Heart left ventricle (tissue), 16 donors: ENCODE data around the gene RALGAPA2. TPM values are rescaled to one million over a fixed set of nuclear protein-coding genes. Genes with fewer than 3 reads are reported as not detected.

Source experiments
- ATAC-seq, 4 donors: fragments of 200-7000 bp; cut with Tn5 transposase; one replicate each; pipeline ENCODE4 v1.9.1; 2020 to 2022; ENCODE audit warnings: moderate library complexity in 4 of 4, mild to moderate bottlenecking in 3 of 4, moderate number of reproducible peaks in 1 of 4
- DNase-seq, 5 donors: peaks; one replicate each; pipeline ENCODE4 v3.0.0-alpha.2; 2020
- H3K27ac ChIP-seq, 12 donors: fragments of 200-600 bp; sonication (generic) in 4 of 12; one replicate each; pipeline versions ENCODE4 v1.5.0 to v1.8.0; 2016 to 2022; ENCODE audit warnings: mild to moderate bottlenecking in 2 of 12
- H3K27me3 ChIP-seq, 9 donors: fragments of 200-600 bp; sonication (generic) in 2 of 9; one replicate each; pipeline versions ENCODE4 v1.5.1 to v1.8.0; 2016 to 2022; ENCODE audit warnings: mild to moderate bottlenecking in 3 of 9
- H3K36me3 ChIP-seq, 9 donors: fragments of 200-600 bp; sonication (generic) in 2 of 9; one replicate each; pipeline versions ENCODE4 v1.5.0 to v1.8.0; 2018 to 2022; ENCODE audit warnings: mild to moderate bottlenecking in 2 of 9
- H3K4me1 ChIP-seq, 12 donors: fragments of 200-600 bp; sonication (generic) in 4 of 12; one replicate each; pipeline versions ENCODE4 v1.5.0 to v1.8.0; 2016 to 2022; ENCODE audit warnings: mild to moderate bottlenecking in 3 of 12
- H3K4me3 ChIP-seq, 12 donors: fragments of 200-600 bp; sonication (generic) in 4 of 12; one replicate each; pipeline versions ENCODE4 v1.5.0 to v1.8.0; 2017 to 2022; ENCODE audit warnings: mild to moderate bottlenecking in 9 of 12, moderate library complexity in 4 of 12
- H3K9me3 ChIP-seq, 12 donors: fragments of 200-600 bp; sonication (generic) in 4 of 12; one replicate each; pipeline versions ENCODE4 v1.5.0 to v1.8.0; 2016 to 2022; ENCODE audit warnings: mild to moderate bottlenecking in 1 of 12
- CTCF ChIP-seq, 12 donors: fragments of 200-600 bp; sonication (generic) in 4 of 12; IDR thresholded peaks; one replicate each; pipeline versions ENCODE4 v1.5.0 to v1.8.0; 2018 to 2022; ENCODE audit warnings: antibody characterized with exemption in 12 of 12, mild to moderate bottlenecking in 5 of 12
- POLR2A ChIP-seq, 2 donors: fragments of 450-650 bp; IDR thresholded peaks; one replicate each; pipeline ENCODE4 v1.6.1; 2017; ENCODE audit warnings: antibody characterized with exemption in 2 of 2, mild to moderate bottlenecking in 2 of 2, moderate library complexity in 2 of 2
- WGBS, 4 donors: extraction: QIAGEN DNeasy Blood & Tissue Kit in 2 of 4; methylation state at CpG; one replicate each; pipeline versions ENCODE4 v1.1.5 to v1.1.7; 2013 to 2018; 5-methylcytosine and 5-hydroxymethylcytosine counted together
- intact Hi-C, 10 donors: fragments of 100-400 bp; cut with DNase I; formaldehyde crosslinking; loops; one replicate each; pipeline versions ENCODE4 v1.11.1 to v1.14.2; 2022
- polyA plus RNA-seq, 2 donors: library from polyadenylated mRNA; stranded (reverse); fragments of 200-250 nt; gene quantifications; one replicate each; pipeline ENCODE4 v1.2.3, GENCODE V29; 2013
- total RNA-seq, 9 donors: library from RNA; depleted of rRNA in 2 of 9; stranded (reverse); fragments of >200 nt in 2 of 9; fragmentation: NEBNext Ultra II Directional in 3 of 9; extraction: Animal tissue kit (Norgen Biotek cat#: 25700) in 3 of 9; gene quantifications; one replicate each; pipeline versions ENCODE4 v1.1.0 to v1.2.4, GENCODE V29; 2016 to 2023
- donor health status: ischemic (EF 13 %, LVEDD 7.1; RV severe dilation, severe dysfunction).
- donor health status: healthy with polysubstance abuse.
- donor health status: DM: no; HTN: yes; CAD: no.
- donor health status: DM: no; HTN: no; CAD: no.
- donor health status: ischemic (EF 25% LVEDD 6.9; RV normal size, moderate dysfunction).
- donor health status: ischemic (EF 25% LVEDD 5.7; RV mildly dilated, moderate dysfunction).
- donor health status: healthy.
- donor health status: DM: yes; HTN: yes; CAD: no.
- donor health status: ischemic (EF 35%, LVEDD 5.7; RV mildly dilated, moderate dysfunction).
- donor health status: nonischemic (EF 11% LVEDD 7.7; RV severe dilation, severe dysfunction).
- donor health status: DM: yes; HTN: yes; CAD: no.
- donor health status: PGD.
- donor health status: ischemic (EF 29% LVEDD 5.4; RV normal size, mild dysfunction).
- donor health status: nonischemic (EF 23%, LVEDD 6.1; RV moderate dilation, normal function).

The RALGAPA2 gene
- total and polyA plus RNA-seq, 11 donors = 5.6 to 33.8 (median 21.4) TPM

DNA sequence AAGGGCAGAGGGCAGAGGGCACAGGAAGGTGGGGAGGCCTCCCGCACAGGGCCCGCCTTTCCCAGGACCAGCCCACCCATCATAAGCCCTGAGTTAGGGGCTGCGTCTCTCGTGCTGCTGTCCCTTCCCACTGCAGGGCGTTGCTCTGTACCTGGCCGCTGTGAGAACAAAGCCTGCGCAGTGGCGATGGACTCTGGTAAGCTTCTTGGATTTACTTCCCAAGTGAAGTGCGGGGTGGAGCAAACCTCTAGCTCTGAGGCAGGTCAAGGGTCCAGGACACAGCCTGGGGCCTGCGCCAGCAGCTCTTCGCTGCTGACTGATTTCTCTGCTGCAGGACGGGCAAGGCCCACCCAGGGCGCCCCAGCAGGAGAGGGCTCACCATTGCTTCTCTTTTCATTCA, 320.7 kb downstream of the RALGAPA2 start:
- DNase-seq (no peak), ATAC-seq (no peak)
- peaks cover 0 to 9% (median 0%) of the 10 kb centered on the region in 12 donors for H3K4me1 ChIP-seq
- intact Hi-C loops = no loop called here
- no peak overlapping the region for H3K4me3 ChIP-seq
- 90 to 94% (median 92%) methylated on average over 13 of the region's 13 CpGs for WGBS, 4 donors
- H3K27me3 ChIP-seq = no peaks in the 10 kb centered on the region
- no peaks in the 10 kb centered on the region for H3K9me3 ChIP-seq
- peaks cover 0 to 44% (median 25%) of the 10 kb centered on the region in 9 donors for H3K36me3 ChIP-seq
- H3K27ac ChIP-seq = no peak overlapping the region
- TF ChIP-seq POLR2A (IDR thresholded peaks at IDR 0.05) = no peak
- TF ChIP-seq CTCF (IDR thresholded peaks at IDR 0.05) = no peak

DNA sequence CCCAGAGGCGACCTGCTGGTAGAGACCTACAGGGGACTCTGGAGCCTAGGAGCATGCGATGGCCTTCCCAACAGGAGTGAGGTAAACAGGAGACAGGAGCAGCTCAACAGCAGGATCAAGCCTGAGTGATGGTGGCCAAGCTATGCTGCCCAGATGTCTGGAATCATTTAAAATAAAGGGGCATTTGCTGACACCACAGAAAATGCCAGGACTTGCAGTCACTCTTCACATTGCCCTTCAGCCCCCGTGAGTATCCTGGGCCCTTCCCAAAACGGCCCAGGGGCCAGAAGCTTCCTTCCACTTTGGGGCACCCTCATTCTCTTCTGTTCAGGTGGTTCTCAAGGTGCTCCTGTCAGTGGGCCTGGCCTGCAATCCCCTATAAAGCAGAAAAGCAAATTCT, 321.3 kb downstream of the RALGAPA2 start:
- DNase-seq = no peak
- WGBS, 4 donors = 90 to 97% (median 92%) methylated on average over 4 of the region's 4 CpGs
- TF ChIP-seq CTCF (IDR thresholded peaks at IDR 0.05) = no peak
- no peak for TF ChIP-seq POLR2A (IDR thresholded peaks at IDR 0.05)
- H3K36me3 ChIP-seq = peaks cover 0 to 40% (median 25%) of the 10 kb centered on the region in 9 donors
- intact Hi-C loops = no loop called here
- no peak for ATAC-seq
- H3K4me3 ChIP-seq = no peak overlapping the region
- no peaks in the 10 kb centered on the region for H3K27me3 ChIP-seq
- peaks cover 0 to 9% (median 0%) of the 10 kb centered on the region in 12 donors for H3K4me1 ChIP-seq
- H3K27ac ChIP-seq = no peak overlapping the region
- no peaks in the 10 kb centered on the region for H3K9me3 ChIP-seq

DNA sequence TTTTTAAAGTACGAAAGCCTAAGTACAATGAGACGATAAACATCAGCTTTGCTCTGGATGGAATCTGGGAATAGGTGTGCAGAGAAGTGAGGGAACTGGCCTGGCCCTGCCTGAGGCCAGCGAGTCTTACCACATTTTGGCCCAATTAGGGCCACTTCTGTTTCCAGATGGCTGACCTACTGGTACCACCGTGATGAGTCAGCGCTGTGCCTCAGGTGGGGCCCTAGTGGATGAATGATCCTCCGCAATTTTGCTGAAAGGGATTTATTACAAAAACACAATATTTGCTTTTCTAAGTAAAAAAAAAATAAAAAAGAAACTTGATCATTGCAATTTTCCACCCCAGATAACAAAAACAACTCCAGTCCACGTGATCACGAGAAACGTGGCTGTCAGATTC, 322.1 kb downstream of the RALGAPA2 start:
- Histone ChIP-seq H3K36me3 (peaks cover 0 to 34% (median 25%) of the 10 kb centered on the region in 9 donors), H3K9me3 (no peaks in the 10 kb centered on the region), H3K27me3 (no peaks in the 10 kb centered on the region), H3K4me3 (no peak overlapping the region), H3K4me1 (peaks cover 0 to 9% (median 0%) of the 10 kb centered on the region in 12 donors), H3K27ac (no peak overlapping the region)
- TF ChIP-seq CTCF (IDR thresholded peaks at IDR 0.05) (no peak), POLR2A (IDR thresholded peaks at IDR 0.05) (no peak)
- ATAC-seq (no peak), DNase-seq (no peak)
- WGBS, 4 donors = 95 to 98% (median 97%) methylated on average over 9 of the region's 9 CpGs
- intact Hi-C loops = no loop called here

GRCh38 chr20:20386192-20386591, 326.3 kb downstream of the RALGAPA2 start:
- no peak overlapping the region for H3K4me3 ChIP-seq
- peaks cover 0 to 30% (median 7%) of the 10 kb centered on the region in 9 donors for H3K27me3 ChIP-seq
- ATAC-seq (no peak), DNase-seq (no peak)
- TF ChIP-seq POLR2A (IDR thresholded peaks at IDR 0.05) (no peak), CTCF (IDR thresholded peaks at IDR 0.05) (no peak)
- H3K27ac ChIP-seq = no peak overlapping the region
- H3K36me3 ChIP-seq = peaks cover 0 to 11% (median 2%) of the 10 kb centered on the region in 9 donors
- no peaks in the 10 kb centered on the region for H3K4me1 ChIP-seq
- 51 to 74% (median 70%) methylated on average over 9 of the region's 9 CpGs for WGBS, 4 donors
- H3K9me3 ChIP-seq = no peaks in the 10 kb centered on the region
- intact Hi-C loops = no loop called here
